Breast epithelium (tissue), 4 donors: ENCODE results near the gene HSD17B13. TPM values are rescaled to one million over a fixed set of nuclear protein-coding genes. Genes with fewer than 3 reads are reported as not detected.

Experiments used
- DNase-seq, 2 donors: peaks; one replicate each; pipeline ENCODE4 v3.0.0-alpha.2; 2019; ENCODE audit warnings: low spot score in 2 of 2
- H3K27ac ChIP-seq, 2 donors: fragments of 200-600 bp; sonication (generic) in 1 of 2; one replicate each; pipeline ENCODE4 v1.5.1; 2016 to 2019; ENCODE audit warnings: mild to moderate bottlenecking in 1 of 2
- H3K27me3 ChIP-seq, 2 donors: fragments of 200-600 bp; sonication (generic) in 1 of 2; one replicate each; pipeline versions ENCODE4 v1.5.1 to v1.6.0; 2017 to 2019; ENCODE audit warnings: control low read depth in 1 of 2, mild to moderate bottlenecking in 1 of 2
- H3K36me3 ChIP-seq: fragments of 200-600 bp; one replicate; pipeline ENCODE4 v1.5.1; 2019
- H3K4me1 ChIP-seq, 2 donors: fragments of 200-600 bp; sonication (generic); one replicate each; pipeline ENCODE4 v1.5.1; 2016 to 2019; ENCODE audit warnings: control low read depth in 1 of 2
- H3K4me3 ChIP-seq, 3 donors: fragments of 200-600 bp; sonication (generic); 1 replicate in 2 of 3; 2 replicates in 1 of 3; pipeline ENCODE4 v1.5.1; 2016 to 2019; ENCODE audit warnings: mild to moderate bottlenecking in 3 of 3, moderate library complexity in 2 of 3
- H3K9me3 ChIP-seq, 2 donors: fragments of 200-600 bp; sonication (generic) in 1 of 2; one replicate each; pipeline ENCODE4 v1.5.1; 2016 to 2019; ENCODE audit warnings: control low read depth in 1 of 2
- POLR2A ChIP-seq: fragments of 450-650 bp; IDR thresholded peaks from one replicate; pipeline ENCODE4 v1.6.1; 2016; ENCODE audit warnings: antibody characterized with exemption, mild to moderate bottlenecking, moderate library complexity
- POLR2AphosphoS5 ChIP-seq, 3 donors: sonication (generic); formaldehyde crosslinking; IDR thresholded peaks; one replicate each; pipeline ENCODE4 v1.6.1; 2017; ENCODE audit warnings: antibody characterized with exemption in 3 of 3
- intact Hi-C: fragments of 100-400 bp; cut with DNase I; formaldehyde crosslinking; loops from one replicate; pipeline ENCODE4 v1.15.1; 2023; ENCODE audit warnings: low total_unique reads
- total RNA-seq, 3 donors: library from RNA; depleted of rRNA; stranded (reverse); fragments of >200 nt; gene quantifications; one replicate each; pipeline ENCODE4 v1.1.0, GENCODE V29; 2016
- TF ChIP-seq, protein P1 (sequence below), 3 donors: fragments of 450-650 bp; IDR thresholded peaks; one replicate each; pipeline ENCODE4 v1.5.1; 2016 to 2017; ENCODE audit warnings: antibody characterized with exemption in 3 of 3, mild to moderate bottlenecking in 3 of 3, moderate library complexity in 3 of 3

Gene HSD17B13
- total RNA-seq, 3 donors from 2014 or later = 0.59 to 5.1 (median 1.6) TPM

DNA sequence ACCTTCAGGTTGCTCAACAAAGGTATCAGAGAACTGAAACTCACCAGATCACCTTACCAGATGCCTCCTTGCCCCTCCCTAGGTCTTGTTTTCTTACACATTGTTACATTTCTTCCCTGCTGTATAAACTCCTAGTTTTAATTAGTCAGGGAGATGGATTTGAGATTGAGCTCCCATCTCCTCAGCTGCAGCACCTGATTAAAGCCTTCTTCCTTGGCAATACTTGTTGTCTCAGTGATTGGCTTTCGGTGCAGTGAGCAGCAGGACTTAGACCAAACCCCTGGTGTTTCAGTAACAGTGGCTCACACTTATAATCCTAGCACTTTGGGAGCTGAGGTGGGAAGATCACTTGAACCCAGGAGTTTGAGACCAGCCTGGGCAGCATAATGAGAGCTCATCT lies 59.8 kb downstream of the HSD17B13 start:
- no peaks in the 10 kb centered on the region for H3K27me3 ChIP-seq
- intact Hi-C loops = no loop called here
- no peak overlapping the region for H3K27ac ChIP-seq
- no peaks in the 10 kb centered on the region for H3K9me3 ChIP-seq
- TF ChIP-seq POLR2A (no peak), POLR2AphosphoS5 (IDR thresholded peaks at IDR 0.05) (no peak)
- TF ChIP-seq, protein P1, sequence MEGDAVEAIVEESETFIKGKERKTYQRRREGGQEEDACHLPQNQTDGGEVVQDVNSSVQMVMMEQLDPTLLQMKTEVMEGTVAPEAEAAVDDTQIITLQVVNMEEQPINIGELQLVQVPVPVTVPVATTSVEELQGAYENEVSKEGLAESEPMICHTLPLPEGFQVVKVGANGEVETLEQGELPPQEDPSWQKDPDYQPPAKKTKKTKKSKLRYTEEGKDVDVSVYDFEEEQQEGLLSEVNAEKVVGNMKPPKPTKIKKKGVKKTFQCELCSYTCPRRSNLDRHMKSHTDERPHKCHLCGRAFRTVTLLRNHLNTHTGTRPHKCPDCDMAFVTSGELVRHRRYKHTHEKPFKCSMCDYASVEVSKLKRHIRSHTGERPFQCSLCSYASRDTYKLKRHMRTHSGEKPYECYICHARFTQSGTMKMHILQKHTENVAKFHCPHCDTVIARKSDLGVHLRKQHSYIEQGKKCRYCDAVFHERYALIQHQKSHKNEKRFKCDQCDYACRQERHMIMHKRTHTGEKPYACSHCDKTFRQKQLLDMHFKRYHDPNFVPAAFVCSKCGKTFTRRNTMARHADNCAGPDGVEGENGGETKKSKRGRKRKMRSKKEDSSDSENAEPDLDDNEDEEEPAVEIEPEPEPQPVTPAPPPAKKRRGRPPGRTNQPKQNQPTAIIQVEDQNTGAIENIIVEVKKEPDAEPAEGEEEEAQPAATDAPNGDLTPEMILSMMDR (IDR thresholded peaks at IDR 0.05) = no peak
- DNase-seq = no peak
- no peak overlapping the region for H3K4me3 ChIP-seq
- H3K4me1 ChIP-seq = no peaks in the 10 kb centered on the region
- H3K36me3 ChIP-seq = no peaks in the 10 kb centered on the region

DNA sequence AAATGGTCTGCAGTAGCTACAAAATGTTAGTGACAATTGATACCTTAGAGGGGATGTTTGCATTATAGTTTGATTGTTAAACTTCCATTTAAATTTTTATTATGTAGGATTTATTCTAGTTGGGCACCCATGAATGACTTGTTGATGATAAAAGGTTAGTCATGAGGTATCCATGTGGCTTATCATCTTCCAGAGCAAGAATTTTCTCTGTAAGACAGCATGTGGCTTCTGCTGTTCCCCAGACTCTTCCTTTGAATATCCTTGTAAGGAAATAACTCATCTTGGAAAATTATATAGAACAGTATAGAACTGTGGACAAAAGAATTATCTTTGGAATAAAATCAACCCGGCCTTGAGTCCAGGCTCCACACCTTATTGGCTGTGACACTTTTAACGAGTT lies 62.2 kb downstream of the HSD17B13 start:
- no peaks in the 10 kb centered on the region for H3K36me3 ChIP-seq
- H3K27ac ChIP-seq = no peak overlapping the region
- H3K9me3 ChIP-seq = no peaks in the 10 kb centered on the region
- no peak overlapping the region for H3K4me3 ChIP-seq
- no peaks in the 10 kb centered on the region for H3K4me1 ChIP-seq
- no peak for DNase-seq
- no peak for TF ChIP-seq POLR2A
- TF ChIP-seq, protein P1 (IDR thresholded peaks at IDR 0.05) = no peak
- no peak for TF ChIP-seq POLR2AphosphoS5 (IDR thresholded peaks at IDR 0.05)
- intact Hi-C loops = no loop called here
- H3K27me3 ChIP-seq = no peaks in the 10 kb centered on the region

DNA sequence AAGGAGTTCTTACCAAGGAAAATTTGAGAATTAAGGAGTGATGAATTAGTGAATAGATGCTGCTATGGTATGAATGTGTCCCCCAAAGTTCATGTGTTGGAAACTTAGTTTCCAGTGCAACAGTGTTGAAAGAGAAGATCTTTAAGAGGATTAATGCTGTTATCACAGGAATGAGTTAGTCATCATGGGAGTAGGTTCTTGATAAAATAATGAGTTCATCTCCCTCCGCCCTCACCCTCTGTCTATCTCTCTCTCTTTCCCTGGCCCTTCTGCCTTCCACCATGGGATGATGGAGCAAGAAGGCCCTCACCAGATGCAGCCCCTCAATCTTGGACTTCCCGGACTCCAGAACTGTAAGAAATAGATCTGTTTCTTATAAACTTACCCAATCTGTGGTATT lies 64.0 kb downstream of the HSD17B13 start:
- no peak for DNase-seq
- Histone ChIP-seq H3K27me3 (no peaks in the 10 kb centered on the region), H3K9me3 (no peaks in the 10 kb centered on the region), H3K36me3 (no peaks in the 10 kb centered on the region), H3K27ac (no peak overlapping the region), H3K4me1 (no peaks in the 10 kb centered on the region), H3K4me3 (no peak overlapping the region)
- intact Hi-C loops = no loop called here
- TF ChIP-seq, protein P1 (IDR thresholded peaks at IDR 0.05) = no peak

DNA sequence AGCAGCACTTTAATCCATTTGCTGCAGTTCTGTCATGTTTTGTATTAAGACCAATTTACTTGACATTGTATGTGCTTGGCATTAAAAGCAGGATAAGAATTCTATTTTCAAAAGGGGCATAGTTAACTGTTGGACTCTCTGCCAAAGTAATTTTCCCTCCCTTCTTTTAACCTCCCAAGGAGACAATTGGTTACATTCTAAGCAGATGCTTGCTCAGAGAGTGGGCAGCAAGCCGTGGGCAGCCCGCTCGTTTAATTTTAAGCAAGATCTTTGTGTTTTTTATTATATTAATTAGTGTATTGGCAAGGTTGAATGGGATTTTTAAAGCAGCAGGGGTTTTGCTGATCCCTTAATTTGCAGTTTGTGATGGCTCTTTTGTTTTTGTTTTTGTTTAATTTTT lies 65.2 kb downstream of the HSD17B13 start:
- Histone ChIP-seq H3K9me3 (no peaks in the 10 kb centered on the region), H3K36me3 (no peaks in the 10 kb centered on the region), H3K27me3 (no peaks in the 10 kb centered on the region), H3K4me3 (no peak overlapping the region), H3K4me1 (no peaks in the 10 kb centered on the region), H3K27ac (no peak overlapping the region)
- TF ChIP-seq POLR2A = no peak
- TF ChIP-seq POLR2AphosphoS5 (IDR thresholded peaks at IDR 0.05) = no peak
- TF ChIP-seq, protein P1 (IDR thresholded peaks at IDR 0.05) = no peak
- DNase-seq = no peak
- intact Hi-C loops = no loop called here

DNA sequence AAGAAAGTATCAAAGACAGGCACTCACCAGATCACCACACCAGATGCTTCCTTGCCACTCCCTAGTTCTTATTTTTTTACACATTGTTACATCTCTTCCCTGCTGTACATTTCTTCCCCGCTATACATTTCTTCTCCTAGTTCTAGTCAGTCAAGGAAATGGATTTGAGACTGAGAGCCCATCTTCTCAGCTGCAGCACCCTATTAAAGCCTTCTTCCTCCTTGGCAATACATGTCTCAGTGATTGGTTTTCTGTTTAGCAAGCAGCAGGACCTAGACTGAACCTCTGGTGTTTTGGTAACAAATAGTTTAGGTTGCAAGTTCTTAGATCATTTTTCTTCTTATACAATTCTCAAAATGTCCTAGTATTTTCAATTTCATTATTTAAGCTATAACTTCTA lies 66.9 kb downstream of the HSD17B13 start:
- TF ChIP-seq POLR2AphosphoS5 (IDR thresholded peaks at IDR 0.05) = no peak
- TF ChIP-seq POLR2A = no peak
- DNase-seq = no peak
- Histone ChIP-seq H3K27me3 (no peaks in the 10 kb centered on the region), H3K27ac (no peak overlapping the region), H3K4me1 (no peaks in the 10 kb centered on the region), H3K36me3 (no peaks in the 10 kb centered on the region), H3K9me3 (no peaks in the 10 kb centered on the region), H3K4me3 (no peak overlapping the region)
- intact Hi-C loops = no loop called here

Other genes starting within 250 kb of the HSD17B13 start
- 10 to 100 TPM; 14.2 to 15.7 (median 14.6) TPM for gene KLHL8, start 102.3 kb downstream of the HSD17B13 start, total RNA-seq
- gene HSD17B11, start 68.3 kb upstream of the HSD17B13 start, total RNA-seq = 10 to 100 TPM; 48.7 to 95.7 (median 54.1) TPM
- 10 to 100 TPM; 20.5 to 38.8 (median 28.8) TPM for gene NUDT9, start 99.7 kb upstream of the HSD17B13 start, total RNA-seq
- 100 to 1,000 TPM; 368 to 408 (median 371) TPM for gene SPARCL1, start 206.5 kb upstream of the HSD17B13 start, total RNA-seq